AG04450 (cell line): ENCODE measurements around the gene CPNE4. TPM values are rescaled to one million over a fixed set of nuclear protein-coding genes. Genes with fewer than 3 reads are reported as not detected.

Experiments
- CTCF ChIA-PET: fragments of 300-600, 350-600 bp; formaldehyde crosslinking; extraction: SDS; loops from one replicate; lab custom pipeline; 2022; ENCODE audit warnings: antibody characterized with exemption, inconsistent platforms; lab: Charles Lee
- POLR2A ChIA-PET: fragments of 350-600 bp; formaldehyde crosslinking; extraction: SDS; loops from one replicate; lab custom pipeline; 2021; ENCODE audit warnings: antibody characterized with exemption, inconsistent platforms; lab: Yijun Ruan, JAX
- DNase-seq: peaks from one replicate; pipeline ENCODE4 v3.0.0-alpha.2; 2011; ENCODE audit warnings: low read depth, low spot score
- H3K27ac ChIP-seq: one replicate; pipeline ENCODE4 v1.5.1; 2012; ENCODE audit warnings: low read depth, low read length, control low read depth
- H3K27me3 ChIP-seq: one replicate; pipeline ENCODE4 v1.6.0; 2012; ENCODE audit warnings: low read length; ENCODE audit not compliant: control insufficient read depth, insufficient read depth
- H3K4me3 ChIP-seq: 2 replicates; pipeline ENCODE4 v1.5.1; 2011; ENCODE audit warnings: mild to moderate bottlenecking, low read depth, low read length, control low read depth
- H3K9me3 ChIP-seq: 2 replicates; pipeline ENCODE4 v1.5.1; 2012; ENCODE audit warnings: low read length; ENCODE audit not compliant: control insufficient read depth, insufficient read depth
- CTCF ChIP-seq: IDR thresholded peaks from 2 replicates; pipeline ENCODE4 v1.5.1; 2011; ENCODE audit warnings: low read depth, low read length, control low read depth, inconsistent platforms
- polyA plus RNA-seq: library from polyadenylated mRNA; depleted of rRNA; stranded (reverse); fragments of >200 nt; gene quantifications from 2 replicates; pipeline ENCODE4 v1.2.3, GENCODE V29; 2011

CPNE4 gene
- polyA plus RNA-seq, 1 experiment, result not detected

GRCh38 chr3:131995891-131996290, 38.9 kb downstream of the CPNE4 start:
- no peak for TF ChIP-seq CTCF
- no peaks in the 10 kb centered on the region for H3K27me3 ChIP-seq
- CTCF ChIA-PET, result no interaction called here
- POLR2A ChIA-PET, result no interaction called here
- no peak for DNase-seq
- no peak overlapping the region for H3K27ac ChIP-seq
- H3K4me3 ChIP-seq, result no peak overlapping the region
- peaks cover 3% of the 10 kb centered on the region; the same call in 1 of the 2 replicates for H3K9me3 ChIP-seq

GRCh38 chr3:131989318-131989717, 45.5 kb downstream of the CPNE4 start:
- no peak for TF ChIP-seq CTCF
- Histone ChIP-seq H3K27ac (no peak overlapping the region), H3K4me3 (no peak overlapping the region), H3K9me3 (peaks cover 3% of the 10 kb centered on the region; the same call in 1 of the 2 replicates), H3K27me3 (no peaks in the 10 kb centered on the region)
- DNase-seq, result no peak
- POLR2A ChIA-PET, result no interaction called here
- CTCF ChIA-PET, result interaction anchor here (1.0 kb wide), 1 partner anchor 17 kb away, joined by 3 read pairs; no protein-coding TSS in a partner anchor

GRCh38 chr3:131988209-131988608, 46.6 kb downstream of the CPNE4 start:
- H3K27ac ChIP-seq, result no peak overlapping the region
- no peak overlapping the region for H3K4me3 ChIP-seq
- DNase-seq, result no peak
- no peaks in the 10 kb centered on the region for H3K27me3 ChIP-seq
- ChIA-PET CTCF (interaction anchor here (1.0 kb wide), 1 partner anchor 18 kb away, joined by 3 read pairs; no protein-coding TSS in a partner anchor), POLR2A (no interaction called here)
- peaks cover 3% of the 10 kb centered on the region; the same call in 1 of the 2 replicates for H3K9me3 ChIP-seq
- no peak for TF ChIP-seq CTCF

- Histone ChIP-seq H3K27me3 (no peaks in the 10 kb centered on the region), H3K9me3 (no peaks in the 10 kb centered on the region), H3K27ac (no peak overlapping the region), H3K4me3 (no peak overlapping the region)
- TF ChIP-seq CTCF, result no peak
- no peak for DNase-seq
- POLR2A ChIA-PET, result no interaction called here
- CTCF ChIA-PET, result no interaction called here
These were observed 51.1 kb downstream of the CPNE4 start for GRCh38 chr3:131983689-131984088.

GRCh38 chr3:131981323-131981722, 53.5 kb downstream of the CPNE4 start:
- H3K27me3 ChIP-seq, result no peaks in the 10 kb centered on the region
- DNase-seq, result no peak
- ChIA-PET CTCF (no interaction called here), POLR2A (no interaction called here)
- no peak overlapping the region for H3K27ac ChIP-seq
- TF ChIP-seq CTCF, result no peak
- no peak overlapping the region for H3K4me3 ChIP-seq
- no peaks in the 10 kb centered on the region for H3K9me3 ChIP-seq
